H1 (cell line): ENCODE measurements around the gene ZBED6. TPM values are rescaled to one million over a fixed set of nuclear protein-coding genes. Genes with fewer than 3 reads are reported as not detected.
A peak's percentile ranks its signal among the peaks of the same experiment; 100 is the strongest.

Experiments used
- CTCF ChIA-PET: fragments of 300-600 bp; sonication (Branson Sonifier 250); formaldehyde crosslinking; loops from one replicate; lab custom pipeline; 2021; ENCODE audit not compliant: partially characterized antibody; lab: Charles Lee
- POLR2A ChIA-PET: fragments of 300-600 bp; sonication (Branson Sonifier 250); formaldehyde crosslinking; loops from one replicate; lab custom pipeline; 2021; ENCODE audit warnings: inconsistent platforms; ENCODE audit not compliant: partially characterized antibody; lab: Charles Lee
- DNase-seq, 2 experiments: peaks; one replicate each; pipeline versions ENCODE4 v3.0.0 to v3.0.0-alpha.2; 2010 to 2022; ENCODE audit warnings: low spot score in 2 of 2, low read depth in 1 of 2, mixed read lengths in 1 of 2
- FAIRE-seq: peaks from 2 replicates; lab custom pipeline; 2011; peaks lifted over from hg19 to GRCh38; lab: Jason Lieb, UNC
- H2AFZ ChIP-seq: 2 replicates; pipeline ENCODE4 v1.8.1; 2012; ENCODE audit warnings: low read length, inconsistent platforms
- H2AK5ac ChIP-seq: 2 replicates; pipeline ENCODE4 v1.6.1; 2013; ENCODE audit warnings: low read depth, low read length
- H2BK120ac ChIP-seq: replicated peaks from 2 replicates; pipeline ENCODE3; 2013; ENCODE audit warnings: low read depth, low read length, inconsistent platforms
- H2BK12ac ChIP-seq: 2 replicates; pipeline ENCODE4 v1.6.1; 2013; ENCODE audit warnings: low read depth, low read length
- H2BK15ac ChIP-seq: 2 replicates; pipeline ENCODE4 v1.6.1; 2013; ENCODE audit warnings: low read length
- H2BK20ac ChIP-seq: 2 replicates; pipeline ENCODE4 v1.6.1; 2013; ENCODE audit warnings: low read length
- H2BK5ac ChIP-seq: 2 replicates; pipeline ENCODE4 v1.6.1; 2013; ENCODE audit warnings: low read depth, low read length
- H3K14ac ChIP-seq: 2 replicates; pipeline ENCODE4 v1.6.1; 2013; ENCODE audit warnings: inconsistent platforms; ENCODE audit not compliant: insufficient read length
- H3K18ac ChIP-seq: 2 replicates; pipeline ENCODE4 v1.6.1; 2013; ENCODE audit warnings: low read length; ENCODE audit errors: extremely low read depth
- H3K23ac ChIP-seq: 2 replicates; pipeline ENCODE4 v1.6.1; 2013; ENCODE audit warnings: inconsistent platforms; ENCODE audit not compliant: insufficient read length
- H3K23me2 ChIP-seq: 2 replicates; pipeline ENCODE4 v1.6.1; 2013; ENCODE audit warnings: low read depth, low read length
- H3K27ac ChIP-seq: 2 replicates; pipeline ENCODE4 v1.6.1; 2011; ENCODE audit warnings: low read depth, low read length, inconsistent platforms
- H3K27me3 ChIP-seq, 4 experiments: replicated peaks in 1 of 4; 1 replicate in 1 of 4; 2 replicates in 3 of 4; pipeline versions ENCODE4 v1.6.1 to v1.8.1; 2011 to 2013; ENCODE audit warnings: low read length in 3 of 4, mild to moderate bottlenecking in 3 of 4, inconsistent platforms in 2 of 4, mixed read lengths in 2 of 4, moderate library complexity in 1 of 4; ENCODE audit not compliant: control insufficient read depth in 3 of 4, insufficient read depth in 3 of 4; ENCODE audit errors: extremely low read depth in 1 of 4
- H3K36me3 ChIP-seq, 4 experiments: 2 replicates each; pipeline versions ENCODE4 v1.6.1 to v1.8.1; 2011 to 2013; ENCODE audit warnings: mild to moderate bottlenecking in 4 of 4, low read length in 3 of 4, moderate library complexity in 2 of 4, control low read depth in 1 of 4, inconsistent platforms in 1 of 4; ENCODE audit not compliant: insufficient read depth in 4 of 4, control insufficient read depth in 2 of 4
- H3K4ac ChIP-seq: replicated peaks from 2 replicates; pipeline ENCODE3; 2013; ENCODE audit warnings: low read length, low read depth, mixed read lengths, inconsistent platforms; ENCODE audit not compliant: insufficient read length
- H3K4me1 ChIP-seq, 4 experiments: replicated peaks in 1 of 4; 1 replicate in 1 of 4; 2 replicates in 3 of 4; pipeline versions ENCODE4 v1.6.1 to v1.8.1; 2011 to 2013; ENCODE audit warnings: low read length in 3 of 4, inconsistent platforms in 2 of 4, mixed read lengths in 1 of 4; ENCODE audit not compliant: insufficient read depth in 4 of 4, control insufficient read depth in 3 of 4
- H3K4me2 ChIP-seq, 2 experiments: 2 replicates each; pipeline versions ENCODE4 v1.6.1 to v1.8.1; 2011 to 2013; ENCODE audit warnings: low read depth in 2 of 2, low read length in 2 of 2, control low read depth in 1 of 2, inconsistent platforms in 1 of 2, mild to moderate bottlenecking in 1 of 2; ENCODE audit not compliant: insufficient read depth in 1 of 2
- H3K4me3 ChIP-seq, 4 experiments: fragments of 200-600, 300-600 bp in 1 of 4; sonication (generic), shearing (Covaris generic), sonication (Bioruptor Twin) in 1 of 4; 2 replicates each; pipeline versions ENCODE4 v1.5.1 to v1.8.1; 2011 to 2016; ENCODE audit warnings: low read length in 4 of 4, low read depth in 3 of 4, control low read depth in 2 of 4, inconsistent platforms in 2 of 4, mild to moderate bottlenecking in 2 of 4, mixed read lengths in 1 of 4, moderate library complexity in 1 of 4; ENCODE audit not compliant: insufficient read depth in 2 of 4; ENCODE audit errors: extremely low read depth in 1 of 4
- H3K56ac ChIP-seq: replicated peaks from 2 replicates; pipeline ENCODE3; 2013; ENCODE audit warnings: low read depth, mild to moderate bottlenecking, mixed read lengths, low read length, inconsistent platforms; ENCODE audit not compliant: insufficient read length
- H3K79me1 ChIP-seq: 2 replicates; pipeline ENCODE4 v1.6.1; 2013; ENCODE audit warnings: low read depth, low read length, control low read depth
- H3K79me2 ChIP-seq, 2 experiments: 2 replicates each; pipeline versions ENCODE4 v1.6.1 to v1.8.1; 2012 to 2013; ENCODE audit warnings: low read length in 2 of 2, mild to moderate bottlenecking in 2 of 2, inconsistent platforms in 1 of 2; ENCODE audit not compliant: insufficient read depth in 2 of 2, control insufficient read depth in 1 of 2
- H3K9ac ChIP-seq, 4 experiments: replicated peaks in 1 of 4; 1 replicate in 1 of 4; 2 replicates in 3 of 4; pipeline versions ENCODE4 v1.6.1 to v1.8.1; 2011 to 2013; ENCODE audit warnings: low read depth in 3 of 4, low read length in 3 of 4, control low read depth in 2 of 4, mild to moderate bottlenecking in 2 of 4, moderate library complexity in 2 of 4, inconsistent platforms in 1 of 4; ENCODE audit errors: extremely low read depth in 1 of 4
- H3K9me3 ChIP-seq, 2 experiments: 2 replicates each; pipeline versions ENCODE4 v1.6.1 to v1.8.1; 2012 to 2013; ENCODE audit warnings: mild to moderate bottlenecking in 2 of 2, moderate library complexity in 2 of 2, control low read depth in 1 of 2, inconsistent platforms in 1 of 2, low read depth in 1 of 2, low read length in 1 of 2, mixed read lengths in 1 of 2; ENCODE audit not compliant: insufficient read depth in 2 of 2
- H4K20me1 ChIP-seq, 2 experiments: replicated peaks in 1 of 2; 2 replicates each; pipeline versions ENCODE3 to v1.8.1; 2011 to 2013; ENCODE audit warnings: inconsistent platforms in 2 of 2, low read length in 2 of 2, mild to moderate bottlenecking in 1 of 2; ENCODE audit not compliant: insufficient read depth in 2 of 2, control insufficient read depth in 1 of 2
- H4K5ac ChIP-seq: 2 replicates; pipeline ENCODE4 v1.6.1; 2013; ENCODE audit warnings: low read length, low read depth, mixed read lengths, inconsistent platforms; ENCODE audit not compliant: insufficient read length
- H4K8ac ChIP-seq: 2 replicates; pipeline ENCODE4 v1.8.0; 2013; ENCODE audit warnings: mild to moderate bottlenecking, moderate library complexity, low read length, inconsistent platforms; ENCODE audit not compliant: insufficient read depth; ENCODE audit errors: extremely low read depth
- H4K91ac ChIP-seq: replicated peaks from 2 replicates; pipeline ENCODE3; 2013; ENCODE audit warnings: low read length, mixed read lengths, inconsistent platforms; ENCODE audit not compliant: insufficient read length
- ASH2L ChIP-seq: fragments of 200-600, 300-600 bp; sonication (generic); IDR thresholded peaks from one replicate; pipeline ENCODE4 v1.7.1; 2017; ENCODE audit warnings: low read length
- CTCF ChIP-seq, 3 experiments: IDR thresholded peaks; 1 replicate in 2 of 3; 2 replicates in 1 of 3; pipeline versions ENCODE4 v1.5.1 to v1.6.1; 2011; ENCODE audit warnings: low read length in 3 of 3, mild to moderate bottlenecking in 3 of 3, inconsistent platforms in 2 of 3, low read depth in 1 of 3, moderate library complexity in 1 of 3; ENCODE audit not compliant: insufficient read depth in 1 of 3; ENCODE audit errors: control extremely low read depth in 1 of 3
- WGBS, 2 experiments: shearing (Covaris generic) in 1 of 2; methylation state at CpG; one replicate each; pipeline versions ENCODE4 v1.1.6 to v1.1.7; 2013 to 2015; ENCODE audit warnings: low lambda C conversion rate in 2 of 2, mixed read lengths in 2 of 2, inconsistent platforms in 1 of 2, low coverage in 1 of 2, missing lambda C conversion rate in 1 of 2; ENCODE audit not compliant: insufficient replicate concordance in 2 of 2, insufficient coverage in 1 of 2, insufficient read length in 1 of 2; ENCODE audit errors: extremely low coverage in 1 of 2, missing lambda C conversion rate in 1 of 2; 5-methylcytosine and 5-hydroxymethylcytosine counted together
- polyA plus RNA-seq, 7 experiments: library from polyadenylated mRNA; depleted of rRNA in 3 of 7; stranded (reverse) in 5 of 7; unstranded in 2 of 7; fragments of >200 nt in 5 of 7; fragments of 200-250 nt in 2 of 7; gene quantifications; 1 replicate in 5 of 7; 2 replicates in 1 of 7; 4 replicates in 1 of 7; pipeline versions ENCODE4 v1.2.1 to v1.2.3, GENCODE V29; 2011 to 2013; ENCODE audit warnings: missing spikeins in 2 of 7, mixed read lengths in 2 of 7
- total RNA-seq: library from RNA; stranded (reverse); fragmentation: NEBNext Ultra II Directional; extraction: Animal tissue kit (Norgen Biotek cat#: 25700); gene quantifications from 2 replicates; pipeline ENCODE4 v1.2.1, GENCODE V29; 2021

ZBED6 gene
- total and polyA plus RNA-seq, 2 of the 8 experiments (the other 6 are each of a cell fraction or from before 2014, with no cell fraction given) = 1.4 to 25.9 TPM

DNA sequence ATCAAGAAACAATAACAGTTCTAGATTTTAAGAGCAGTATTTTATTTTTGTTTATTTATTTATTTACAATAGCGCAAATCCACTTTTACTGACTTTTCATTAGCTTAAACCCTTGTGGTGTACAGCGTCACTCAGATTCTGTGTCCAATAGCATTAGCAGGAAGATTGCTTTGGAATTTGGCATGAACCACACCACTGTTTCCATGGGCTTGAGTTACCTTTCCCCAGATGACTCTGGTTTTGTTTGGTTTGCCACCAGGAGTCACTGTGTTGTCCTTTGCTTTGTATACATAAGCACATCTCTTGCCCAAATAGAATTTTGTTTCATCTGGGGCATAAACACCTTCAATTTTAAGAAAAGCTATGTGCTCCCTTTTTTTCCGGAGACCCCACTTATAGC lies 40.1 kb downstream of the ZBED6 start:
- ChIA-PET POLR2A (interaction anchor here (0.7 kb wide), 1 partner anchor 184 kb away, joined by 3 read pairs; no protein-coding TSS in a partner anchor), CTCF (interaction anchor here (0.7 to 3.0 kb wide), 4 partner anchors 16 to 294 kb away, joined by 3 to 7 read pairs (median 4); no protein-coding TSS in a partner anchor)
- Histone ChIP-seq H3K27me3 (no peaks in the 10 kb centered on the region), H3K4me2 (no peak overlapping the region), H3K23me2 (no peaks in the 10 kb centered on the region), H2BK20ac (no peak overlapping the region), H3K23ac (no peak overlapping the region), H3K9ac (no peak overlapping the region), H3K79me1 (no peaks in the 10 kb centered on the region), H4K91ac (no peak overlapping the region), H2AFZ (no peak overlapping the region), H2BK15ac (no peak overlapping the region), H3K79me2 (no peaks in the 10 kb centered on the region), H4K8ac (no peak overlapping the region), H3K14ac (no peak overlapping the region), H3K36me3 (peaks cover 30 to 88% (median 69%) of the 10 kb centered on the region in 4 experiments), H3K56ac (no peak overlapping the region), H3K4me1 (no peaks in the 10 kb centered on the region), H3K4ac (no peak overlapping the region), H3K27ac (no peak overlapping the region), H2AK5ac (no peak overlapping the region), H2BK5ac (no peak overlapping the region), H4K5ac (no peak overlapping the region), H3K4me3 (no peak overlapping the region), H3K9me3 (no peaks in the 10 kb centered on the region), H4K20me1 (peaks cover 0 to 1% of the 10 kb centered on the region in 2 experiments), H3K18ac (no peak overlapping the region), H2BK12ac (no peak overlapping the region), H2BK120ac (no peak overlapping the region)
- TF ChIP-seq CTCF (IDR thresholded peaks at IDR 0.05; ENCODE audit: control extremely low read depth in 1 of 3, insufficient read depth in 1 of 3, low read depth in 1 of 3, low read length in 3 of 3) = peak in 1 of 3 experiments; percentile 20; a peak in 1 of 4 replicates
- TF ChIP-seq ASH2L = no peak
- no peak for FAIRE-seq
- 90% methylated on average over 3 of the region's 3 CpGs; no CpG with 5 or more reads in 1 of the 2 experiments for WGBS, 2 experiments
- no peak for DNase-seq
